Measurements from ENCODE around the gene TSC22D3.

GRCh38 chrX:107750263-107750662 is 25.3 kb downstream of the TSC22D3 start:
- TF ChIP-seq CTCF (IDR thresholded peaks at IDR 0.05) (no peak), EP300 (IDR thresholded peaks at IDR 0.05) (no peak)

All from upper lobe of left lung (tissue), 4 donors.